Mesodermal cell (in vitro differentiated cells): Measurements from ENCODE around the gene TRAPPC12.
A peak's percentile ranks its signal among the peaks of the same experiment; 100 is the strongest.
"Not testable (repeated sequence)": the region's sequence is repeated elsewhere in the genome, so short reads cannot be mapped to it uniquely, and the experiment has no call there.

Experiments used
- H3K27ac ChIP-seq: 2 replicates; pipeline ENCODE4 v1.7.0; 2013; ENCODE audit warnings: mild to moderate bottlenecking, low read depth, low read length, moderate library complexity; ENCODE audit not compliant: severe bottlenecking
- H3K36me3 ChIP-seq: 2 replicates; pipeline ENCODE4 v1.7.1; 2013; ENCODE audit warnings: mild to moderate bottlenecking, low read length, moderate library complexity; ENCODE audit not compliant: control insufficient read depth, insufficient read depth
- H3K4me1 ChIP-seq: one replicate; pipeline ENCODE4 v1.7.1; 2013; ENCODE audit warnings: mild to moderate bottlenecking, low read length; ENCODE audit not compliant: insufficient read depth, control insufficient read depth, poor library complexity, severe bottlenecking
- H3K4me3 ChIP-seq: 2 replicates; pipeline ENCODE4 v1.7.0; 2013; ENCODE audit warnings: low read length, control low read depth, mild to moderate bottlenecking; ENCODE audit not compliant: insufficient read depth, poor library complexity, severe bottlenecking; ENCODE audit errors: extremely low read depth
- H3K9me3 ChIP-seq: 2 replicates; pipeline ENCODE4 v1.7.1; 2013; ENCODE audit warnings: mild to moderate bottlenecking, low read length, moderate library complexity; ENCODE audit not compliant: control insufficient read depth
- WGBS, 2 experiments: methylation state at CpG; one replicate each; pipeline ENCODE4 v1.1.5; 2013; ENCODE audit warnings: missing lambda C conversion rate in 2 of 2; ENCODE audit not compliant: insufficient coverage in 2 of 2; 5-methylcytosine and 5-hydroxymethylcytosine counted together

TRAPPC12 gene

DNA sequence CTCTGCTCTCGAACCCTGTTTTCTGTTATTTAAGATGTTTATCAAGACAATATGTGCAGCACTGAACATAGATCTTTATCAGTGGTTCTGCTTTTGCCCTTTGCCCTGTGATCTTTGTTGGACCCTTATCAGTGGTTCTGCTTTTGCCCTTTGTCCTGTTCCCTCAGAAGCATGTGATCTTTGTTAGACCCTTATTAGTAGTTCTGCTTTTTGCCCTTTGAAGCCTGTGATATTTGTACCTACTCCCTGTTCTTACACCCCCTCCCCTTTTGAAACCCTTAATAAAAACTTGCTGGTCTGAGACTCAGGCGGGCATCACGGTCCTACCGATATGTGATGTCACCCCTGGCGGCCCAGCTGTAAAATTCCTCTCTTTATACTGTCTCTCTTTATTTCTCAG, 135.9 kb downstream of the TRAPPC12 start:
- not testable (repeated sequence) for H3K9me3 ChIP-seq, H3K27ac ChIP-seq, H3K4me1 ChIP-seq, H3K4me3 ChIP-seq
- WGBS, 2 experiments: no CpG with 5 or more reads among the region's 5 CpGs
- peaks cover 44% of the 10 kb centered on the region for H3K36me3 ChIP-seq

DNA sequence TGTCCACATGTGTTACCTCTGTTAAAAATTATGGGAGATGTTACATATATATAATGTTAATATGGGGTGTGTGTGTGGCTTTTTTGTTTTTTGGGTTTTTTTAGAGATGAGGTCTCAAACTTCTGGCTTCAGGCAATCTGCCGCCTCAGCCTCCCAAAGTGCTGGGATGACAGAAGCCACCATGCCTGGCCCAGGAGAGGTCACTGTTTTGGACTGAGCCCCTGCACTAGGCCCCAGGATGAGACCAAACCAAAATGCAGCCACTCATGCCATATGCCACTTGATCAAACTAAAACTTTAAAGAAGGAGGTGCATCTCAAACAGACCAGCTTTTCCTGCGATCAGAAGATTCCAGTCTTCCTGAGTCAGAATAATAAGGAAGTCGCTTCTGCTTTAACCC, 137.3 kb downstream of the TRAPPC12 start:
- H3K4me3 ChIP-seq: no peak overlapping the region
- peaks cover 33% of the 10 kb centered on the region for H3K36me3 ChIP-seq
- WGBS, 2 experiments: 92 to 100% methylated on average over 3 of the region's 3 CpGs
- H3K27ac ChIP-seq: no peak overlapping the region
- H3K4me1 ChIP-seq: no peaks in the 10 kb centered on the region
- peaks cover 4% of the 10 kb centered on the region for H3K9me3 ChIP-seq

DNA sequence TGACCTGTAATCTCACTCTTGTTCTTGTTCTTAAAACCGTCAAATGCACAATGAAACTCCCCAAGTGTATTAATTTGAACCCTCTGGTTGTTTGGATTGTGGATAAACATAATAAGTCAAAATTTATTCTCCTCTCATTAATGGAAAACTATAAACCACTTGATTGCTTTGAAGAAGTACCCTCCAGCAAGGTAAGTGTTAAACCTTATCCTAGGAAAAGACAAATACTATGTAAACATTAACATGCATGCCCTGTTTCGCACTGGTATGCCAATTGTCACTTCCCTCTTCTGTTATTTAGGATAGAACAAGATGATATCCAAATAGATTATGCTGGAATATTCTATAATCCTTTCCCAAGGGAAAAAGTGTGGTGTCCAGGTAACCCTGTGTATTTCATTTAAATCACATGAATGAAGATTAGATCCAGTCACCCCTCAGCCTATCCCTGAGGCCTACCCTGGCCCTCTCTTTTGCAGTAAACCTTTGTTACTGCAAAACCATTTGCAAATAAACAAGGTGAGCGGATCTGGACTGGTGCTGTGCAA, 138.5 kb downstream of the TRAPPC12 start:
- H3K4me3 ChIP-seq: peak overlapping the region; percentile 76
- H3K36me3 ChIP-seq: peaks cover 21% of the 10 kb centered on the region
- peaks cover 4% of the 10 kb centered on the region for H3K4me1 ChIP-seq
- 0% methylated on average over 1 of the region's 3 CpGs for WGBS, 2 experiments
- peaks cover 4% of the 10 kb centered on the region for H3K9me3 ChIP-seq
- H3K27ac ChIP-seq: peak overlapping the region; percentile 87

DNA sequence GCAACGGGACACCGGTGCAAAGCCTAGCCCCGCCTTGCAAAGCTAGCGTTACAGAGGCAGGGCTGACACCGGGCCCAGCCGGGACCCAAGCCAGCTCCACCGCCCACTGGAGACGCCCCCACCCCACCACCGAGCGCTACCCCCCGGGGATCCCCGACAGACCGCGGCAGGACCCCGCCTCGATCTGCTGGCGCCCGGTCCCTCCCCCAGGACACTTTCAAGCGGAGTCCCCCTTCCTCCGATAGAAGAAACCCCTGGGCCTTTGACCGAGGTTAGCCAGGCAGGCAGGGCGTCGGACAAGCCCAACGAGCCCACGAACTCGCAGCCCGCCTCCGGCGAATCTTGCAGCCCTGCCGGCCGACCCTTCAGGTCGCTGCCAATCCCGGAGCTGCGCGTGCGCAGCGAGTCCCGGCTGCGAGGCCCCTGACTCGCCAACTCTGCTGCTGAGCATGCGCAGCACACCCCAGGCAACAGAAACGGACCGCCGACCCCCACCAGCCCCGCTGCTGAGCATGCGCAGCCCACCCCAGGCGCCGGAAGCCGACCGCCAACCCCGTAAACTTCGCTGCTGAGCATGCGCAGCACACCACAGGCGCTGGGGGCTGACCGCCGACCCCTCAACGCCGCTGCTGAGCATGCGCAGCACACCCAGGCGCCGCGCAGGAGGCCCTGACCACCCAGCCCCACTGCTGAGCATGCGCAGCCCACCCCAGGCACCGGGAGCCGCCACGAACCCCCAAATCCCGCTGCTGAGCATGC, 139.2 kb downstream of the TRAPPC12 start:
- Histone ChIP-seq H3K4me3 (peak overlapping the region; percentile 76), H3K27ac (peak overlapping the region; percentile 98), H3K4me1 (peaks cover 10% of the 10 kb centered on the region), H3K36me3 (peaks cover 15% of the 10 kb centered on the region), H3K9me3 (peaks cover 4% of the 10 kb centered on the region)
- 0% methylated on average over 57 to 61 of the region's 67 CpGs for WGBS, 2 experiments

DNA sequence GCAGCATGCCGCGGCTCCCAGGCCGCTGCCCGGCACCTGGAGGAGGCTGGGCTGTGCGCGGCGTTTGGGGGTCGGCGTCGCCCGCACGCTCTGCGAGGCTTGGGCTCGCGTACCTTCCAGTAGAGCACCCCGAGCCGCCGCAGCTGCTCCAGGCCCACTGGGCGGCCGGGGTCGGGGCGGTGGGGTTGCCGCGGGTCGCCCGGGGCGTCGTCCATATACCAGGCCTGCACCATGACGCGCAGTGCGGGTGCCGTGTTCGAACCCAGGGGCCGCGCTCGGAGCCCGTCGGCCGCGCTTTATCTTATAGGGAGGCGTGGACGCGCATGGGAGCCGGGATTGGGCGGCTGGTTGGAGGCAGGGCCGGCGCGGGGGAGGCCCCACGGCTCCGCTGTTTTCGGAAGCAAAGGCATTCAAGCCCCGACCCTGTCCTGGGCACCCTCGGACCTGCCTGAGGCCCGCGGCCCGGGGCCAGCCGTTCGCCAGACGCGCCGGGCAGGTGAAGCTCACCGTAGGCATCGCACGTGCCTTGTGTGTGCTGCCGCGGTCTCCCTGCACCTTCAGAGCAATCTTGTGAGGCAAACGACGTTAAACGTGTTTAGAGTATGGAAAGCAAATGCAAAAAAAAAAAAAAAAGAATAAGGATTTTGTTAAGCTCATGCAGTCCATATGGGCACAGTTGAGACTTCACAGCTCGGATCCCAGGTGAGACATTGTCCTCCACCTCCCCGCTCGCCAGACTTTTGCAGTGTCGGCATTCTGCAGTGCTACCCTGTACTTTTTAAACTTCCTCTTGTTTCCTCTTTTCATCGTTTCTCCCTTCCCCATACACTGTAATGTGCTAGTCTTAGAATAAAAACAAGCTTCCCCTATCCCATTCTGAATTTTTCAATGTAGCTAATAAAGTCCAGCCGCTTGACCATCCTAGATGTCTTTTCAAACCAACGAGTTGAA, 140.0 kb downstream of the TRAPPC12 start, which contains the start of gene ADI1:
Gene ADI1, minus strand, starts transcription at position 277 of the 951 bp plus-strand sequence. Its CDS starts 44 bp downstream, at position 233.
- Histone ChIP-seq H3K4me3 (peak within 1 kb of the TSS; percentile 76), H3K9me3 (peaks cover 4% of the 10 kb centered on the region), H3K27ac (peak within 1 kb of the TSS; percentile 98), H3K4me1 (peaks cover 15% of the 10 kb centered on the region), H3K36me3 (peaks cover 10% of the 10 kb centered on the region)
- 7% methylated on average over 50 to 69 of the region's 76 CpGs for WGBS, 2 experiments

DNA sequence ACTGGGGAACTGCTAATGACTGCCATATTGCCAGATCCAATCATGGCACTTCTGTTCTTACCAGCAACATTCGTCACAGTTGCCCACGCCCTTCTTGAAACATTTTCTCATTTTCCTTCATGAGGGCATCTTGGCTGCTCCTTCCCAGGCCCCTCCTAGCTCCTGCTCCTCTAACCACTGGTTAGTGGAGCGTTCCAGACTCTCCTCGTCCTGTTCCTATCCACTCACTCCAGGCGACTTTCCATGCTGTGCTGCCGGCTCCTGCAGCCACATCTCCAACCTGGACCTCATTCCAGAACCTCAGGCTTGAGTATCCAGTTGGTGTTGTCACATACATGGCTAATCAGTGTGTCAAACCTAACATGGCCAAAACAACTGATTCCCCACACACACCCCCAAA, 141.1 kb downstream of the TRAPPC12 start:
- H3K27ac ChIP-seq: no peak overlapping the region
- no peak overlapping the region for H3K4me3 ChIP-seq
- H3K9me3 ChIP-seq: peaks cover 4% of the 10 kb centered on the region
- WGBS, 2 experiments: 89 to 91% methylated on average over 6 of the region's 6 CpGs
- peaks cover 10% of the 10 kb centered on the region for H3K36me3 ChIP-seq
- peaks cover 15% of the 10 kb centered on the region for H3K4me1 ChIP-seq

DNA sequence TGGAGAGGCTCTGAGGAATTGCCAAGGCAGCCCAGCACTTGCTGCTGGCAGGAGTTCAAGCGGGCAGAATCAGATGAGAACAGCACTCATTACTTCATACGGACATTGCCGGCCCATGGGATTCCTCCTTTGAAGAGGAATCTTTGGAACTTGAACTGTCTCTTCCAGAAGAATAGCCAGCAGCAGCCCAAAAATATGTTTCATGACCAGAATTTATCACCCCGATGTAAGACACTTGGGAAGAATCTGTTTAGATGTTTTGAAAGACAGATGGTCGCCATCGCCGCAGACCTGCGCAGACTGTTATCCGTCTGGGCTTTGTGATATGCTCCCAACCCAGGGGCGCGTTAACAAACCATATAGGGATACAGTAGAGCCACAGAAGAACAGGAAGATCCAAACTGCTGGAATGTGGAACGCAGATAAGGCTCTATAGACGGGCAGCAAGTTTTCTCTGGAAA, 143.5 kb downstream of the TRAPPC12 start:
- peaks cover 15% of the 10 kb centered on the region for H3K4me1 ChIP-seq
- H3K36me3 ChIP-seq: no peaks in the 10 kb centered on the region
- H3K9me3 ChIP-seq: no peaks in the 10 kb centered on the region
- H3K27ac ChIP-seq: no peak overlapping the region
- 90% methylated on average over 10 to 11 of the region's 13 CpGs for WGBS, 2 experiments
- H3K4me3 ChIP-seq: no peak overlapping the region

DNA sequence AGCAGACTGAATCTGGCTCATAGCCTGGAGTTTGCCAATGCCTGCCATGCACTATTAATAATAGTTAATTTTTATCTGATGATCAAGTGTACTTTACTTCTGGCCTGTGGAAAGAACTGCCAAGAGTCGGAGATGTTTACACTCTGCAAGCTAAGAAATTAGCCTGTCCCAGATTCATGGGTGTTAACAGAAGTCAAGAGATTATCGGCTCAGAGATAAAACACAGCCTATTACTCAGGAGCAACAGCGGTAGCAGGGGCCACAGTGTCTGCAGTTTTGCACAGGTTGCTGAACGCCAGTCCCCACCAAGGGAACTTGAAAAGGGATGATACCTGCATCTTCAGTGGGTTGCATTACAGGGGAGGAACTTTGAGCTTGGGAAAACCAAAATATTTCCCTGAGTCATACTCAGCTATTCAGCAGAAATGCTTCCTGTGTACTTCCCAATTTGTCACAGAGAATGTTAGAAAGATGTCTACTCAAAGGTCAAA, 144.1 kb downstream of the TRAPPC12 start:
- H3K9me3 ChIP-seq: no peaks in the 10 kb centered on the region
- H3K36me3 ChIP-seq: no peaks in the 10 kb centered on the region
- H3K4me1 ChIP-seq: peaks cover 15% of the 10 kb centered on the region
- no peak overlapping the region for H3K27ac ChIP-seq
- WGBS, 2 experiments: 92 to 94% methylated on average over 2 to 4 of the region's 4 CpGs
- no peak overlapping the region for H3K4me3 ChIP-seq

DNA sequence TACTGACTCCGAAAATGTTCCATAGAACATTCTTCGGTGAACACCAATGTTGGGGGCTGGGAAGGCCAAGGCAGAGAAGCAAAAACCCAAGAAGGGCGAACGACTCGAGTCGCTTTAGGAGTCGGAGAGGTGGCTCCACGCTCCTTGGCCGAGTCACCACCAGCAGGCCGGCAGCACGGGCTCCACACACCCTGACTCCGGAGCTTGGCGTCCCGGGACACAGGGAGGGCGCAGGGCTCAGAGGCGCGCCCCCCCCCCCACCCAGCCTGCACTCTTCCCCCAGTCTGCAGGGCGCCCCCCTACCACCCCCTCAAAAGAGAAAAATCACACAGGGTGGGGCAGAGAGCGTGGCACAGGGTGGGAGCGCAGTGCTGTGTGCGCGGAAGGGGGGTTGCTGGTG, 147.4 kb downstream of the TRAPPC12 start:
- no peaks in the 10 kb centered on the region for H3K9me3 ChIP-seq
- H3K4me3 ChIP-seq: no peak overlapping the region
- WGBS, 2 experiments: 91 to 98% methylated on average over 12 to 17 of the region's 22 CpGs
- H3K36me3 ChIP-seq: no peaks in the 10 kb centered on the region
- peaks cover 15% of the 10 kb centered on the region for H3K4me1 ChIP-seq
- H3K27ac ChIP-seq: no peak overlapping the region
